ENCODE results near the gene JAG2.

- TF ChIP-seq SIN3A (IDR thresholded peaks at IDR 0.05; ENCODE audit: low read depth) (no peak), CTCF (IDR thresholded peaks at IDR 0.05 in 2 of 3, conservative IDR thresholded peaks at IDR 0.05 in 1 of 3; ENCODE audit: borderline replicate concordance in 1 of 3, insufficient read depth in 1 of 3, low read depth in 2 of 3, low read length in 2 of 3) (no peak), CEBPB (IDR thresholded peaks at IDR 0.05; ENCODE audit: low read depth) (no peak), POLR2A (IDR thresholded peaks at IDR 0.05; ENCODE audit: borderline replicate concordance, extremely low read depth, insufficient read depth, insufficient read length) (no peak), RAD21 (IDR thresholded peaks at IDR 0.05; ENCODE audit: low read depth) (no peak), EZH2phosphoT487 (IDR thresholded peaks at IDR 0.05; ENCODE audit: borderline replicate concordance) (no peak), REST (IDR thresholded peaks at IDR 0.05; ENCODE audit: low read depth) (no peak), SP1 (IDR thresholded peaks at IDR 0.05; ENCODE audit: low read depth) (no peak), POLR2AphosphoS5 (IDR thresholded peaks at IDR 0.05; ENCODE audit: low read depth, low read length) (no peak), SRF (IDR thresholded peaks at IDR 0.05; ENCODE audit: low read depth) (no peak), ZBTB33 (IDR thresholded peaks at IDR 0.05; ENCODE audit: extremely low read depth, insufficient replicate concordance, low read length) (no peak)
Observed at GRCh38 chr14:105166571-105167302, 1.8 kb downstream of the JAG2 start.
